ENCODE results near the gene TRIM38. TPM values are rescaled to one million over a fixed set of nuclear protein-coding genes. Genes with fewer than 3 reads are reported as not detected.
"Not testable (repeated sequence)": the region's sequence is repeated elsewhere in the genome, so short reads cannot be mapped to it uniquely, and the experiment has no call there.

The TRIM38 gene, protein sequence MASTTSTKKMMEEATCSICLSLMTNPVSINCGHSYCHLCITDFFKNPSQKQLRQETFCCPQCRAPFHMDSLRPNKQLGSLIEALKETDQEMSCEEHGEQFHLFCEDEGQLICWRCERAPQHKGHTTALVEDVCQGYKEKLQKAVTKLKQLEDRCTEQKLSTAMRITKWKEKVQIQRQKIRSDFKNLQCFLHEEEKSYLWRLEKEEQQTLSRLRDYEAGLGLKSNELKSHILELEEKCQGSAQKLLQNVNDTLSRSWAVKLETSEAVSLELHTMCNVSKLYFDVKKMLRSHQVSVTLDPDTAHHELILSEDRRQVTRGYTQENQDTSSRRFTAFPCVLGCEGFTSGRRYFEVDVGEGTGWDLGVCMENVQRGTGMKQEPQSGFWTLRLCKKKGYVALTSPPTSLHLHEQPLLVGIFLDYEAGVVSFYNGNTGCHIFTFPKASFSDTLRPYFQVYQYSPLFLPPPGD
- polyA plus RNA-seq (2013, experiment 1 of 2; ENCODE audit: insufficient read length) = 6.3 TPM
- polyA plus RNA-seq (2013, experiment 2 of 2; ENCODE audit: insufficient read length) = 6.5 TPM

GRCh38 chr6:25962149-25963127 lies at the start of gene TRIM38:
Gene TRIM38 (plus strand): TSS chr6:25962802. CDS start chr6:25966523, 3,721 bp downstream.
- peak; percentile 91 for DNase-seq

GRCh38 chr6:25913741-25914140 lies 48.9 kb upstream of the TRIM38 start:
- DNase-seq = no peak

DNA sequence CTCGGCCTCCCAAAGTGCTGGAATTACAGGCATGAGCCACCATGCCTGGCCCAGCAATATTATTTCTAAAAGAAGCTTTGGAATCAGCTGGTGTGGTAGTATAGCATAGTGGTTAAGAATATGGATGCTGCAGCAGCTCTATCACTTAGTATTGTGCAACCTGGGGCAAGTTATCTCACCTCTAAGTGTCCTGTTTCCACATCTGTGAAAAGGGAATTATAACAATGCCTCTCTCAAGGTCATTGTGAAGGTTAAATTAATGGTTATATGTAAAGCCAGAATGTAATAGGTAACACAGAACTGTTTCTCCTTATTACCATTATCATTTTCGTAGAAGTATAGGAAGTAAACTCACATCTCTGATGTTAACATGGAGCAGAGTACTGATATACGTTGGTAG lies 46.3 kb upstream of the TRIM38 start:
- no peak for DNase-seq

DNA sequence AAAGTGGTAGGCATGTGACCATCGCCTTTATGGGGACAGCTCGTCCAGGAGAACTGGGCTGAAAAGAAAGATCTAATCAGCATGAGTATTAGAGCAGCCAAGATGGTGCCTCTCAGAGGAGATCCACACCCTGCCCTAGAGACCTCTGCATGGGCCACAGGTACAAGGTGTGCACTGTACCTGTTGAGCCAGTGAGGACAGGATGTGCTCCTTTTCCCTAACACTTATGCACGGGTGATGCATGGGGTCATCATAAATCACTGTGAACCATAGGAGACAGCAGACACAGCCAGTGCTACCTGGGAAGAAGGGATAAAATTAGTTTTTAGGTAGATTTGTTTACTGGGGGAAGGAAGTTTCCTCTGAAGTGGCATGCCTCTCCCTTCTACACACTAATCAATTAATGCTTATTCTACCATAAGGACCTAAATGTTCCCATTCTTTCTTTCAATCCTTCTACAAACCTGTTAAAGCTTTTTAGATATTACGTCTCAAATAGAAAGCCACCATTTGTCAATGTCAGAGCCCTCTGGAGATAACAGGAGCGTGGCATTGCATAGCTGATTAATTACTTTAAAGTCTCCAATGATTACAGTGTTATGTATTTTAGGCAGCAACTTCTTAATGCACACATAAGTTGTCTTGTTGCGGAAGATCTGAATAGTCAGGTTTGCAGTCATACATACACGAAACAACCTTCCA lies 45.7 kb upstream of the TRIM38 start:
- no peak for DNase-seq

DNA sequence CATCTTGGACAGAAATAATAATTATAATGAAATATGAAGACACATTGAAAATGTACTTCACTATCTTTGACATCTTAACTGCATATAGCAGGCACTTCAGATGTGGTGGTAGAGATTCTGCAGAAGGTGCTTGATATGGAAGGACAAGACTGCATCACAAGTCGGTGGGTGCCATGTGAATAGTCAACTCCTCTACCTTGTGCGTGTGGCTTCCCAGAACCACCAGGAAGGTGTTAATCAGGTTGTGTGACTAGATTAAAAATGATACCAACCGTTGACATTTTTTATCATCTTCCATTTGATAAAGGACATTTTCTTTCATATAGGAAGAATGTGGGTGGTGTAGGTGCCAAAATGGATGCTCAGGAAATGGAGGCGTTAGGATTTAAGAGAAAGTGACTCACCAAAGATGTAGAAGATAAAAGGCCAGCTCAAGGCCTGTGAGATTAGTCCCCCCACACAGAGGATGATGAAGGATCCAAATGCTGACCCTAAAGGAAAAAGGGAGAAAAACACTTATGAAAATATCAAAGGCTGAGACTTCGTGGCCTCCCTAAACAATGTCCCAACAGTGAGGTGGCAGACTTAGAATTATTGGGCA lies 44.4 kb upstream of the TRIM38 start:
- no peak for DNase-seq

- DNase-seq = no peak
Measured at GRCh38 chr6:25919657-25920056, 42.9 kb upstream of the TRIM38 start.

GRCh38 chr6:25921525-25922203 lies 40.9 kb upstream of the TRIM38 start:
- no peak for DNase-seq

DNA sequence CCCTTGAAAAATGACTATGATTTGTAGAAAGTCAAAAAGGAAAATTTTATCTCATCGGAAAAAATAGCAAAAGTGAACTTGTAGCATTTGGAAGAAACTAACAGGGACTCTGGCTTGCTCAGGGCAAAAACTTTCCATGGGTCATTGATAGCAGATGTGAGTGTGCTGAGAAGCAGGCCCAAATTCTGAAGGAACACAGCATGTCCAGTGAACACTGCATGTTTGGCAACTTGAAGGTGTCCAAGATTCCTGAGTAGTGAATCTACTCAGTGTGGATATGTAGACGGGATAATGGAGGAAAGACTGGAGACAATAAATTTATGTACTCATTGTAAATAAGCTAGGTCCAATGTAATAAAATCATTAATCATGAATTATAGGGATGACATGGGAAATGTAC lies 40.3 kb upstream of the TRIM38 start:
- DNase-seq = no peak

DNA sequence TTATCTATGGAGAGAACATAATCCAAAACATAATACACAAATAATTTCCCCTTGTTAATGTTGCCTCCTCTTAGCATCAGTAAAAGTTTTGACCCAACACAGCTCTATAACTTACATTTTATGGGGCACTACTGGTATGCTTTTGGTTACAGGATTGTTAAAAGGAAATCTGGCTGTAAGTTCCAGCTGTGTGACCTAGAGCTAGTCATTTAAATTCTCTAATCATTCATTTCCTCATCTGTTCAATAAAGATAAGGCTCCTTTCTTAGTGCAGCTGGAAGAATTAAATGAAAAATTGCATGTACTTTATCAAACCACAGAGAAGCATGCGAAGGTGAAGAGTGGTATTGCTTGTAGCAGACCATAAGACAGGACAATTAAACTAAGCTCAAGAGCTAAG lies 36.7 kb upstream of the TRIM38 start:
- DNase-seq = no peak

GRCh38 chr6:25927178-25927577 lies 35.4 kb upstream of the TRIM38 start:
- DNase-seq = no peak

DNA sequence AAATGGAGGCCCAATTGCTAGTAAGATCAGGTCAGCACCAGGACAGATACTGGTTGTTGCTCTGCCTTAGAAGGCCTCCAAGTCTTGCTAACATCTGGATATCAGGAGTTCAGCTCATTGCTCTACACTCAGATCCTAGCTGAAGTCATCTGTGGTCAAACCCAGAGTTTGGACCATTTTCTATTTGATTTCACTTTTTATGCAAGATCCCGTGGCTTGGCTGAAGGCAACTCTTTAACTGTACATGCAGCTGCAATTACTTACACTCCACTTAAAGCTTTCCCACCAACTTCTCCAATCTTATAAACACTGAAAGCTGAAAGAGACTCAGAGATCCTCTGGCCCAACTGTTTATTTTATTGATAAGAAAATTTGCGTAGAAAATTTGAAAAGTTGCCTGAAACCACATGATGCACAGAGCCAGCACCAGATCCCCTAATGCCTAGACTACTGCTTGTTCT lies 34.8 kb upstream of the TRIM38 start:
- no peak for DNase-seq

DNA sequence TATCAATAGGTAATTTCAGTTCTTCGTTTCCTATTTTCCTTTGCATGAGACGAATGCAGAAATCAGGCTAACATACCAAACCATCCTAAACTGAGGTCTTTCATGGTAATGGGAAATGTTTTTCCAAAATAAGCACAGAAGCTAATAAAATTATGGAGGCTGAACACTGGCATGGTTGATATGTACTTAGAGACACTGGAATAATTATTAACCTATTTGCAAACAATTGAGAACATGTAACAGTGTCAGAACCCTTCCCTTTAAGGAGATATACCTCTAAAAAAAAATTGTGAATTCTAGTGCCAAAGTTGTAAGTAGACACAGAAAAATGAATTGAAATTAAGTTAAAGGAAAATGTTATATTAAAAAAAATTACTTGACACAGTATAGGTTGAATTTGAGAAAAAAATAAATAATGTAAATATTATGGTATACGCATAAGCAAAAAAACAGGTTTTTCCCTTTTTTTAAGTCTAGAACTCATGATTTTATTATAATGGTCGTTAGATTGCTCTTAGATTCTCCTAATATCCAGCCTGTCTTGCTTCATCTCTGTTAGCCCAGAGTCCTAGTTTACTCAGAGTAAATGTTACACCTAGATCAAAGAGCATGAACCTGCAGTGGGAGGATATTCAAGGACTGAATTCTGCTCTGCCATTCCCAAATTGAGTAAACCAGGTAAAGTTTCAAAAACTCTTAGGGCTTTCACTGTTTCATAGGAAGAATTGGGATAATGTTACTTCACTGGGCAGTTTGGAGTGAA lies 33.9 kb upstream of the TRIM38 start:
- DNase-seq = no peak

DNA sequence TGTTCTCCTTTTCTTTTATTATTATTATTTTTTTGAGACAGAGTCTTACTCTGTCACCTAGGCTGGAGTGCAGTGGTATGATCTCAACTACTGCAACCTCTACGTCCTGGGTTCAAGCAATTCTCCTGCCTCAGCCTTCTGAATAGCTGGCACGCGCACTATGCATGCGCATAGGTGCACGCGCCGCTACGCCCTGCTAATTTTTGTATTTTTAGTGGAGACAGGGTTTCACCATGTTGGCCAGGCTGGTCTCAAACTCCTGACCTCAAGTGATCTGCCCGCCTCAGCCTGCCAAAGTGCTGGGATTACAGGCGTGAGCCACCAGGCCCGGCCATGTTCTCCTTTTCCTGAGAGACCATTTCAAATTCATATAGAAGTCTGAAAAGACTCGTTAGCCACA lies 32.8 kb upstream of the TRIM38 start:
- not testable (repeated sequence) for DNase-seq

DNA sequence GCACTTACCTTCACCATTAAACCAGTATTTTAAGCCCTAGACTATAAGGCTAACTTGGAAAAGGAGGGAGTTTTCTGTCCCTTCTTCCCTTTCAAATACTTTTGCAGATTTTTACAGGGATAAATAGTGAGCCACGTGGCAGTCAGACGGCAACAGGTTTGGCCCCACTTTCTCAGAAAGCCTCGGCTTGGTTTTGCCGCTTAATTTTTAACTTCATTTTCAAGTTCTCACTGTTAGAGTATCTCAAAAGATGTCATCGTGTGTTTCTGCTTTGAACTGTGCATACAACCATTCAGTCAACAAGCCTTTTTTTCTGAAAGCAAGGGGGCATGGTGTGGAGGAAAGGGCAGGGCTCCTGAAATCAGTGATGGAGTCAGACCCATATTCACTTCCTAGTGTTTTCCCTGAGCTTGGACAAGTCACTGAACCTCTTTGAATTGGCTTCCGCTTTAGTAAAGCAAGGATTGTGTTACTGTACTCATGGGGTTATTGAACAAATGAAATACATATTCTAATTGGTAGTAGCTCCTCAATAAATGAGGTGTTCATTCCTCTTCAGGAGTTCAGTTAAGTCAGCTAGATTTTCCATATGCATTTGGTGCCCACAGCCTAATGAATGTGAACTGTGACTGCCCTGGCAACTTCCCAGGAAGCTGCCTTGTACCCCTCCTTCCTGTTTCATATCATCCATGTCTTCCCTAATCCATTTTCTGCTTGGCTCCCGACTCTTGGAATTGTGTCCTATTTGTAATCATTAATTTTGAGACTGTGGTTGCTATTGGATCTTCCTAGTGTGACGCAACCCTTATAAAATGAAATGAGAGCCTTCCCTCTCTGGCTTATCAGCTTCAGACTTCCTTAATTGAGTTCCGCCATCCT lies 31.8 kb upstream of the TRIM38 start, which contains the start of gene SLC17A2:
Gene SLC17A2, minus strand, starts transcription at position 160 of the 879 bp plus-strand sequence. CDS start 4,895 bp downstream, outside the sequence.
- DNase-seq = no peak

- DNase-seq = no peak
Measured at GRCh38 chr6:25931411-25931709, 31.2 kb upstream of the TRIM38 start.

GRCh38 chr6:25934156-25934555 lies 28.4 kb upstream of the TRIM38 start:
- DNase-seq = no peak

- peak; percentile 4 for DNase-seq
Measured at GRCh38 chr6:25934735-25935313, 27.8 kb upstream of the TRIM38 start.

DNA sequence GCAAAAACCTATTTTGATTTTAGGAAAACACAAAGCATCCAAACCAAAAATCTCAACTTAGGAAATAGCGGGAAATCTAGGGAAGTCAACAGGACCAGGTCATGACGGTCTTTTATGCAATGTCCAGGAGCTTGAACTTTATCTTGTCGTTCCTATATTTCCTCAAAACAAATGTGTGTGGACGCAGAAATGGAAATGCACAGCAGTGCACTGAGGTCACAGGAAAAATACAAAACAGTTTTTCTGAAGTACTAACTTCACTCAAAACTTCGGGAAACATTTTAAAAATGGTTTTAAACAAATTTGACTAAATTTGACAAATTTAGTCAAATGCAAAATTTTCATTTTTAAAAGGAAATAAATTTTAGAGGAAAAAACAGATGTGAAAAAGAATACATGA lies 26.6 kb upstream of the TRIM38 start:
- no peak for DNase-seq

DNA sequence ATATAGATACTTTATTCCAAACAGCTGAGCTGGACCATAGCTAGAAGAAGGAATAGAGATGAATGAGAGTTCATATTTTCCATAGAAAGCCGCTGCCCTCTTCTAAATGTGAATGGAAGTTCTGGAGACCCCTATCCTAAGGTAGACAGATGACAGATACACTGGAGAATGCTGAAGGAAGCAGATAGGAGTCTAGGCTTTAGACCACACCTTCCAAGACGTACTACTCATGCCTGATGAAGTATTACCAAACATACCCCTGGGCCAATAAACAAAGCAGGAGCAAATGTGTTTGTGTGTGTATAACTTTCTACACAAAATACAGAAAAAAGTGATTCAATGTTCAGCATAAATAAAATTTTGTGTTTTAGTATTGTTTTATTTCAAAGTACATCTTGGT lies 23.0 kb upstream of the TRIM38 start:
- no peak for DNase-seq

Data from fibroblast of skin of scalp (primary cell).